Activated CD8-positive, alpha-beta T cell treated with anti-CD3 and anti-CD28 coated beads for 36 hours (primary cell): ENCODE measurements around the gene COL6A2. TPM values are rescaled to one million over a fixed set of nuclear protein-coding genes. Genes with fewer than 3 reads are reported as not detected.
"Not testable (repeated sequence)": the region's sequence is repeated elsewhere in the genome, so short reads cannot be mapped to it uniquely, and the experiment has no call there.

Experiments
- ATAC-seq: fragments of 200-7000 bp; cut with Tn5 transposase; one replicate; pipeline ENCODE4 v1.10.0; 2021; ENCODE audit warnings: mild to moderate bottlenecking, moderate library complexity
- CTCF ChIA-PET: fragments of 350-600 bp; sonication (Branson Sonifier 250); formaldehyde crosslinking; loops from one replicate; lab custom pipeline; 2021; ENCODE audit warnings: antibody characterized with exemption; lab: Charles Lee
- POLR2A ChIA-PET: fragments of 350-600 bp; sonication (Branson Sonifier 250); formaldehyde crosslinking; loops from one replicate; lab custom pipeline; 2021; ENCODE audit warnings: antibody characterized with exemption; lab: Charles Lee
- DNase-seq: peaks from one replicate; pipeline ENCODE4 v3.0.0-alpha.2; 2020
- H3K27ac Mint-ChIP-seq: one replicate; pipeline ENCODE4 v1.8.0; 2021; ENCODE audit warnings: mild to moderate bottlenecking, mixed read lengths
- H3K27me3 Mint-ChIP-seq: one replicate; pipeline ENCODE4 v1.8.0; 2021; ENCODE audit warnings: mixed read lengths
- H3K36me3 Mint-ChIP-seq: one replicate; pipeline ENCODE4 v1.8.0; 2021; ENCODE audit warnings: low read depth, mixed read lengths
- H3K4me1 Mint-ChIP-seq: one replicate; pipeline ENCODE4 v1.8.0; 2021; ENCODE audit warnings: low read depth, mixed read lengths
- H3K4me3 Mint-ChIP-seq: one replicate; pipeline ENCODE4 v1.8.0; 2021; ENCODE audit warnings: mild to moderate bottlenecking, moderate library complexity, mixed read lengths
- H3K9me3 Mint-ChIP-seq: one replicate; pipeline ENCODE4 v1.8.0; 2021; ENCODE audit warnings: mixed read lengths
- CTCF ChIP-seq: fragments of 200-600 bp; IDR thresholded peaks from one replicate; pipeline ENCODE4 v1.8.0; 2022; ENCODE audit warnings: antibody characterized with exemption, mild to moderate bottlenecking
- intact Hi-C: fragments of 100-400 bp; cut with micrococcal nuclease; formaldehyde crosslinking; loops from one replicate; pipeline ENCODE4 v1.10.0; 2022
- total RNA-seq, 2 experiments: library from RNA; stranded (reverse); gene quantifications; one replicate each; pipeline ENCODE4 v1.2.3, GENCODE V29; 2021

The COL6A2 gene
- total RNA-seq, 2 experiments from 2014 or later = 25.0 to 25.3 TPM

GRCh38 chr21:46057710-46058241, 40.1 kb upstream of the COL6A2 start:
- peaks cover 3% of the 10 kb centered on the region for H3K9me3 Mint-ChIP-seq
- H3K27ac Mint-ChIP-seq = peak overlapping the region; percentile 90
- no peak for TF ChIP-seq CTCF
- peaks cover 74% of the 10 kb centered on the region for H3K4me1 Mint-ChIP-seq
- DNase-seq (no peak), ATAC-seq (no peak)
- no peaks in the 10 kb centered on the region for H3K36me3 Mint-ChIP-seq
- H3K4me3 Mint-ChIP-seq = peak overlapping the region; percentile 62
- intact Hi-C loops = loop anchor here (10.0 kb wide), 1 partner anchor 83 kb away; no protein-coding TSS in a partner anchor
- ChIA-PET CTCF (interaction anchor here (1.1 kb wide), 1 partner anchor 79 kb away, joined by 3 read pairs; no protein-coding TSS in a partner anchor), POLR2A (interaction anchor here (0.6 kb wide), 1 partner anchor 1284 kb away, joined by 3 read pairs; no protein-coding TSS in a partner anchor)
- H3K27me3 Mint-ChIP-seq = peaks cover 10% of the 10 kb centered on the region

- POLR2A ChIA-PET = no interaction called here
- CTCF ChIA-PET = no interaction called here
- Mint-ChIP-seq H3K27ac (peak overlapping the region; percentile 90), H3K27me3 (peaks cover 10% of the 10 kb centered on the region), H3K9me3 (peaks cover 7% of the 10 kb centered on the region), H3K4me1 (peaks cover 67% of the 10 kb centered on the region), H3K36me3 (no peaks in the 10 kb centered on the region), H3K4me3 (no peak overlapping the region)
- no peak for DNase-seq
- TF ChIP-seq CTCF = no peak
- no peak for ATAC-seq
- intact Hi-C loops = loop anchor here (10.0 kb wide), 1 partner anchor 84 kb away; no protein-coding TSS in a partner anchor
Observed at GRCh38 chr21:46058431-46059145, 39.3 kb upstream of the COL6A2 start.

DNA sequence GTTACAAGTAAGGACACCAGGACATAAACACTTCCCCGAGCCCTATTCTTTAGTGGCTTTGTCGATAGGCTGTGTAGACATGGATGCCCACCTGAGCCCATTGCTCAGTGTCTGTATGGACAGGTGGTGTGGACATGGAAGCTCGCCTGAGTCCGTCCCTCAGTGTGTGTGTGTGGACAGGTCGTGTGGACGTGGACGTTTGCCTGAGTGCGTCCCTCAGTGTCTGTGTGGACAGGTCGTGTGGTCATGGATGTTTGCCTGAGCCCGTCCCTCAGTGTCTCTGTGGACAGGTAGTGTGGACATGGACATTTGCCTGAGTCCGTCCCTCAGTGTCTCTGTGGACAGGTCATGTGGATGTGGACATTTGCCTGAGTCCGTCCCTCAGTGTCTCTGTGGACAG, 38.7 kb upstream of the COL6A2 start:
- DNase-seq = no peak
- no peaks in the 10 kb centered on the region for H3K36me3 Mint-ChIP-seq
- CTCF ChIA-PET = no interaction called here
- peaks cover 7% of the 10 kb centered on the region for H3K9me3 Mint-ChIP-seq
- POLR2A ChIA-PET = no interaction called here
- peaks cover 63% of the 10 kb centered on the region for H3K4me1 Mint-ChIP-seq
- TF ChIP-seq CTCF = no peak
- H3K4me3 Mint-ChIP-seq = no peak overlapping the region
- intact Hi-C loops = loop anchor here (10.0 kb wide), 1 partner anchor 84 kb away; no protein-coding TSS in a partner anchor
- peaks cover 10% of the 10 kb centered on the region for H3K27me3 Mint-ChIP-seq
- no peak for ATAC-seq
- peak overlapping the region; percentile 90 for H3K27ac Mint-ChIP-seq

- POLR2A ChIA-PET, DNase-seq: not testable (repeated sequence)
- intact Hi-C loops = loop anchor here (10.0 kb wide), 1 partner anchor 85 kb away; no protein-coding TSS in a partner anchor
Observed at GRCh38 chr21:46059711-46060455, 38.0 kb upstream of the COL6A2 start.

DNA sequence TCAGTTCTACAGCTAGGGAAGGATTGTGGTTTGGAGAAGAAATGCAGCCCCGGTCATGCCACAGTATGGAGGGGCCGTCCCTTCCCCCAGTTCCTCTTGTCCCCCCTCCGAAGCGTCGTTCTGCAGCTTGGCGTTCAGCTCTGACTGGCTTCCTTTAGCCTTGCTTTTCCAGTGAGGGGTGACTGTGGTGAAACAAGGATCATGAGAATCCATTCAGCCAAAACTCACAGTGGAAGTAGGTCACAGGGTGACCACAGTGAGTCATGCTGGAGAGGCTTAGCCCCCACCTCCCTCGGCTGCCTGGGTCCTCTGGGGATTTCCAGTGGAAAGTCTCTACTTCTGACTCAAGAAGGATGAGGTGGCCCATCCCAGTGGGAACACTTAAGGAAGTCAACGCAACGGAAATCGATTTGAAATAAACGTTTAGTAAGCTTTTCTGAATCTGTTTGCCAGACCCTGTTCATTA, 37.3 kb upstream of the COL6A2 start:
- ChIA-PET CTCF (no interaction called here), POLR2A (no interaction called here)
- H3K9me3 Mint-ChIP-seq = peaks cover 7% of the 10 kb centered on the region
- no peaks in the 10 kb centered on the region for H3K36me3 Mint-ChIP-seq
- H3K4me3 Mint-ChIP-seq = peak overlapping the region; percentile 7
- intact Hi-C loops = no loop called here
- H3K27me3 Mint-ChIP-seq = peaks cover 10% of the 10 kb centered on the region
- DNase-seq = peak; percentile 69
- peak overlapping the region; percentile 55 for H3K27ac Mint-ChIP-seq
- peaks cover 72% of the 10 kb centered on the region for H3K4me1 Mint-ChIP-seq
- TF ChIP-seq CTCF = no peak
- ATAC-seq = peak; percentile 40

More at GRCh38 chr21:46059711-46060455, 38.0 kb upstream of the COL6A2 start:
- H3K9me3 Mint-ChIP-seq, CTCF ChIA-PET, ATAC-seq, H3K36me3 Mint-ChIP-seq, H3K4me3 Mint-ChIP-seq: not testable (repeated sequence)
- Mint-ChIP-seq H3K27me3 (peaks cover 10% of the 10 kb centered on the region), H3K4me1 (peaks cover 65% of the 10 kb centered on the region), H3K27ac (peak overlapping the region; percentile 55)
